PC-9 (cell line): ENCODE results near the gene DOC2A. TPM values are rescaled to one million over a fixed set of nuclear protein-coding genes. Genes with fewer than 3 reads are reported as not detected.

Experiments
- BruUV-seq: library from RNA; stranded (reverse); fragments of 400-500 nt; replicated peaks from 2 replicates; lab custom pipeline; 2021; lab: Mats Ljungman, UMichigan
- CTCF ChIA-PET: fragments of 300-600 bp; sonication (Branson Sonifier 250); formaldehyde crosslinking; loops from one replicate; lab custom pipeline; 2022; ENCODE audit warnings: antibody characterized with exemption; lab: Charles Lee
- POLR2A ChIA-PET: fragments of 300-600 bp; sonication (Branson Sonifier 250); formaldehyde crosslinking; loops from one replicate; lab custom pipeline; 2022; ENCODE audit warnings: antibody characterized with exemption; ENCODE audit not compliant: unreplicated experiment; lab: Charles Lee
- DNase-seq, 2 experiments: peaks; one replicate each; pipeline versions ENCODE4 v3.0.0 to v3.0.0-alpha.2; 2015 to 2022; ENCODE audit warnings: mixed read lengths in 1 of 2
- H2AFZ ChIP-seq: fragments of 200-600 bp; sonication (generic); 2 replicates; pipeline ENCODE4 v1.8.1; 2017; ENCODE audit warnings: antibody characterized with exemption
- H3F3A ChIP-seq: fragments of 200-600 bp; sonication (generic); 2 replicates; pipeline ENCODE4 v1.8.1; 2017; ENCODE audit warnings: antibody characterized with exemption, mild to moderate bottlenecking, low read depth; ENCODE audit not compliant: insufficient read depth
- H3K27ac ChIP-seq: fragments of 200-600 bp; sonication (generic); 2 replicates; pipeline ENCODE4 v1.6.1; 2016; ENCODE audit warnings: mixed run types
- H3K27me3 ChIP-seq: fragments of 200-600 bp; sonication (generic); 2 replicates; pipeline ENCODE4 v1.6.1; 2016; ENCODE audit warnings: low read depth, mixed run types; ENCODE audit not compliant: insufficient read depth
- H3K36me3 ChIP-seq: fragments of 200-600 bp; sonication (generic); 2 replicates; pipeline ENCODE4 v1.6.1; 2016; ENCODE audit warnings: low read depth, mixed run types
- H3K4me1 ChIP-seq: fragments of 200-600 bp; sonication (generic); replicated peaks from 2 replicates; pipeline ENCODE4 v1.6.1; 2016; ENCODE audit warnings: mixed run types; ENCODE audit not compliant: insufficient read depth
- H3K4me2 ChIP-seq: fragments of 200-600 bp; sonication (generic); 2 replicates; pipeline ENCODE4 v1.6.1; 2017; ENCODE audit warnings: mixed run types
- H3K4me3 ChIP-seq: fragments of 200-600 bp; sonication (generic); 2 replicates; pipeline ENCODE4 v1.6.1; 2016; ENCODE audit warnings: mixed run types
- H3K79me2 ChIP-seq: fragments of 200-600 bp; sonication (generic); 2 replicates; pipeline ENCODE4 v1.6.1; 2017; ENCODE audit warnings: low read depth, mixed run types
- H3K9me2 ChIP-seq: fragments of 200-600 bp; sonication (generic); 2 replicates; pipeline ENCODE4 v1.8.1; 2017; ENCODE audit warnings: mild to moderate bottlenecking; ENCODE audit not compliant: insufficient read depth
- H3K9me3 ChIP-seq: fragments of 200-600 bp; sonication (generic); 2 replicates; pipeline ENCODE4 v1.8.1; 2016; ENCODE audit warnings: low read depth; ENCODE audit not compliant: insufficient read depth
- H4K20me1 ChIP-seq: fragments of 200-600 bp; sonication (generic); 2 replicates; pipeline ENCODE4 v1.8.1; 2017; ENCODE audit not compliant: insufficient read depth
- EZH2 ChIP-seq: fragments of 200-600 bp; sonication (generic); IDR thresholded peaks from 2 replicates; pipeline ENCODE4 v1.8.0; 2017; ENCODE audit warnings: antibody characterized with exemption, low read depth
- intact Hi-C: fragments of 100-400 bp; cut with micrococcal nuclease; formaldehyde crosslinking; loops from one replicate; pipeline ENCODE4 v1.10.0; 2022; ENCODE audit not compliant: unreplicated experiment
- total RNA-seq: library from RNA; stranded (reverse); gene quantifications from 2 replicates; pipeline ENCODE4 v1.2.3, GENCODE V29; 2021
- TF ChIP-seq, protein P1 (sequence below): fragments of 200-600 bp; sonication (generic); conservative IDR thresholded peaks from 2 replicates; pipeline ENCODE4 v1.6.1; 2017; ENCODE audit warnings: mixed run types, antibody characterized with exemption, mild to moderate bottlenecking, moderate library complexity

The DOC2A gene
- total RNA-seq, 1 experiment from 2014 or later: 11.0 TPM

DNA sequence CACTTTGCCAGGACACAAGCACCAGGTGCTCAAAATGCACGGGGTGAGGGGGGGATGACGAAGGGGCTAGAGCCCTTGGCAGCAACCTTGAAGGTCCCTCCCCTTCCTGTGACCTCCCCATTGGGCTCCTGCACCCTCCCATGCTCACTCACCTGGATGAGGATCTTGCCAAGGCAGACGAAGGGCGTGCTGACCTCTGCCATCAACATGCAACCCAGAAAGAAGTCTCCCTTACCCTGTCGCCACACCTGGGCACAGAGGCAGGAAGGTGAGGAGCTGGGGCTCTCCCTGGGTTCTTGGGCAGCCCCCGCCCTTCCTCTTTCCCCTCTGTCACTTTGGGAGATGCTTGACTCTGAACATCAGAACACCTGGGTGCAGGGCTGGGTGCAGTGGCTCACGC, 14.7 kb upstream of the DOC2A start:
- H3K4me3 ChIP-seq: no peak overlapping the region
- H2AFZ ChIP-seq: no peak overlapping the region
- no TSS peak for BruUV-seq
- peaks cover 74% of the 10 kb centered on the region for H3K27me3 ChIP-seq
- H3K36me3 ChIP-seq: no peaks in the 10 kb centered on the region
- H3K79me2 ChIP-seq: no peaks in the 10 kb centered on the region
- DNase-seq: no peak
- H3K9me3 ChIP-seq: no peaks in the 10 kb centered on the region
- no peaks in the 10 kb centered on the region for H4K20me1 ChIP-seq
- intact Hi-C loops: no loop called here
- CTCF ChIA-PET: no interaction called here
- H3K27ac ChIP-seq: no peak overlapping the region
- H3K4me2 ChIP-seq: no peak overlapping the region
- no peaks in the 10 kb centered on the region; the same call in 1 of the 2 replicates for H3K4me1 ChIP-seq
- POLR2A ChIA-PET: no interaction called here
- H3F3A ChIP-seq: peaks cover 5% of the 10 kb centered on the region; the same call in 1 of the 2 replicates
- H3K9me2 ChIP-seq: no peaks in the 10 kb centered on the region
- TF ChIP-seq, protein P1, sequence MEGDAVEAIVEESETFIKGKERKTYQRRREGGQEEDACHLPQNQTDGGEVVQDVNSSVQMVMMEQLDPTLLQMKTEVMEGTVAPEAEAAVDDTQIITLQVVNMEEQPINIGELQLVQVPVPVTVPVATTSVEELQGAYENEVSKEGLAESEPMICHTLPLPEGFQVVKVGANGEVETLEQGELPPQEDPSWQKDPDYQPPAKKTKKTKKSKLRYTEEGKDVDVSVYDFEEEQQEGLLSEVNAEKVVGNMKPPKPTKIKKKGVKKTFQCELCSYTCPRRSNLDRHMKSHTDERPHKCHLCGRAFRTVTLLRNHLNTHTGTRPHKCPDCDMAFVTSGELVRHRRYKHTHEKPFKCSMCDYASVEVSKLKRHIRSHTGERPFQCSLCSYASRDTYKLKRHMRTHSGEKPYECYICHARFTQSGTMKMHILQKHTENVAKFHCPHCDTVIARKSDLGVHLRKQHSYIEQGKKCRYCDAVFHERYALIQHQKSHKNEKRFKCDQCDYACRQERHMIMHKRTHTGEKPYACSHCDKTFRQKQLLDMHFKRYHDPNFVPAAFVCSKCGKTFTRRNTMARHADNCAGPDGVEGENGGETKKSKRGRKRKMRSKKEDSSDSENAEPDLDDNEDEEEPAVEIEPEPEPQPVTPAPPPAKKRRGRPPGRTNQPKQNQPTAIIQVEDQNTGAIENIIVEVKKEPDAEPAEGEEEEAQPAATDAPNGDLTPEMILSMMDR: no peak
- TF ChIP-seq EZH2: no peak

DNA sequence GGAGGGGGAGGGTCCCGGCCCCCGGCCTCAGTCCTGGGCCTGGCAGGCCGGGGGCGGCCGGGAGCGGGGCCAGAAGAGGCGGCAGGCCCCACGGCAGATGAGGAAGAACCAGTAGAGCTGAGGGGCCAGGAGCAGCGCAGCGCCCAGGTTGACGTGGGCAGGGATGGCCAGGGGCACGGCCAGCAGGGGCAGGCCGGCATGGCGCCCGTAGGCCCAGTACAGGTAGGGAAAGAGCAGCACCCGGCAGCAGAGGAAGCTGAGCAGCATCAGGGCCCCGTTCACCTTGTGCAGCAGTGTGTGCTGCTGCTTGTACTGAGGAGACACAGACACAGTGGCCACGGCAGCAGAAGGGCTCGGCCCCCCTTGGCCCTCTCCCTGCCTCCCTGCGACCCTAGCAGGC, 14.3 kb upstream of the DOC2A start:
- Histone ChIP-seq H3K9me3 (no peaks in the 10 kb centered on the region), H3K4me3 (no peak overlapping the region), H3K4me2 (no peak overlapping the region), H3K9me2 (no peaks in the 10 kb centered on the region), H3K79me2 (no peaks in the 10 kb centered on the region), H3K4me1 (no peaks in the 10 kb centered on the region; the same call in 1 of the 2 replicates), H3K27ac (no peak overlapping the region), H3K36me3 (no peaks in the 10 kb centered on the region), H2AFZ (no peak overlapping the region), H4K20me1 (no peaks in the 10 kb centered on the region), H3F3A (peaks cover 5% of the 10 kb centered on the region; the same call in 1 of the 2 replicates), H3K27me3 (peaks cover 70% of the 10 kb centered on the region)
- BruUV-seq: no TSS peak
- DNase-seq: no peak
- intact Hi-C loops: no loop called here
- TF ChIP-seq, protein P1: no peak
- no peak for TF ChIP-seq EZH2
- POLR2A ChIA-PET: no interaction called here
- CTCF ChIA-PET: no interaction called here

DNA sequence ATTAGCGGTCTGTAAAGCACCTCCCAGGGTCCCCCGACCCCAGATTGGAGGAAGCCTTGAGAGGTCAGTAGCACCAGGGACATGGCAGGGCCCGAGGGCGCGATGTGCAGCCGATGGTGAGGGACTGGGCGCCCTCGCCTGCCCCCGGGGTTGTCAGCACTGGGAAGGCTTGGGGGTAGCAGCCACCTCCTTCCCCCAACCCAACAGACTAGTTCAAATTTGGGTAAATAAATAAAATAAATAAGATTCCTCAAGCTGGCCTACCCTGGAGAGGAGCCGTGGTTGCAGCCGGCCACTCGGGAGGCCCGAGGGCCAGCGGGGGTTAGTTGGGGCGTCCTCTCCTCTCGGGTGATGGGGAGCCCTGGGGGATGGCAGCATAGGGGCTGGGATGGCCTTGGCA, 13.6 kb upstream of the DOC2A start:
- Histone ChIP-seq H3K27me3 (peaks cover 63% of the 10 kb centered on the region), H3F3A (peaks cover 7% of the 10 kb centered on the region), H2AFZ (no peak overlapping the region), H4K20me1 (no peaks in the 10 kb centered on the region), H3K9me2 (no peaks in the 10 kb centered on the region), H3K4me1 (no peaks in the 10 kb centered on the region; the same call in 1 of the 2 replicates), H3K79me2 (no peaks in the 10 kb centered on the region), H3K9me3 (no peaks in the 10 kb centered on the region), H3K4me2 (no peak overlapping the region), H3K4me3 (no peak overlapping the region), H3K36me3 (no peaks in the 10 kb centered on the region), H3K27ac (no peak overlapping the region)
- ChIA-PET CTCF (no interaction called here), POLR2A (no interaction called here)
- TF ChIP-seq, protein P1: no peak
- TF ChIP-seq EZH2: no peak
- DNase-seq: no peak
- intact Hi-C loops: no loop called here
- BruUV-seq: no TSS peak
